H1 (cell line): Measurements from ENCODE around the gene PTPN12.

ENCODE experiments used
- POU5F1 ChIP-seq: IDR thresholded peaks from 2 replicates; pipeline ENCODE4 v1.6.1; 2011; ENCODE audit warnings: low read depth, mild to moderate bottlenecking, low read length, moderate library complexity
- YY1 ChIP-seq: IDR thresholded peaks from 2 replicates; pipeline ENCODE4 v1.6.1; 2011; ENCODE audit warnings: low read depth, mild to moderate bottlenecking, low read length

- TF ChIP-seq POU5F1 (no peak), YY1 (no peak)
These were observed 5.3 kb downstream of the PTPN12 start for GRCh38 chr7:77542409-77542808.
